NCI-H128 (cell line): Measurements from ENCODE around the gene SMG6.
"Not testable (repeated sequence)": the region's sequence is repeated elsewhere in the genome, so short reads cannot be mapped to it uniquely, and the experiment has no call there.

Source experiments
- DNase-seq: peaks from one replicate; lab custom pipeline; 2025; ENCODE audit not compliant: unreplicated experiment; lab: John Stamatoyannopoulos, UW

Gene SMG6

DNA sequence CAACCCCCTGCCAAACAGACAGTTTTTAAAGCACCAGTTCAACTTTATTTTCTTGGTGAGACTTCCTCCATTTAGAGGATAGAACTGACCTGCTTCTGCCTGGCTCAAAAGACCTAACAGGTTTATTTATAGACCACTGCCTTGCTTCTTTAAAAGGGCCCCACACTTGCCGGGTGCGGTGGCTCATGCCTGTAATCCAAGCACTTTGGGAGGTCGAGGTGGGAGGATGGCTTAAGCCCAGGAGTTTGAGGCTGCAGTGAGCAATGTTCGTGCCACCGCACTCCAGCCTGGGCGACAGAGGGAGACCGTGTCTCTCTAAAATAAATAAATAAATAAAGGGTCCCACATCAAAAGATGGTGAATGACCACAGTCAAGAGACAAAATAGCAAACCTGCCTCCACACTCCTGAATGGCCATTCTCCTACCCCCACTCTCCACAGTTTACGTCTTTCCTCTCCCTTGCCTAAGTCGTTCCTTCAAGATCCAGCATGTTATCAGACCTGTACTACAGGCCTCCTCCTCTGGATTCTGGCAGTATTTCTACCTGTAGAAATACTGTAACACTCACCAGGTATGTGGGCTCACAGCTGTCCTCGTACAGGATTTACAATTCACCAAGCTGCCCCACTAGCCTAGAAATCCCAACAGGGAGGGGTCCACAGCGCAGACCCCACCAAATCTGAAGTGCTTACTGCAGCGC is 95.6 kb downstream of the SMG6 start:
- DNase-seq: no peak

DNA sequence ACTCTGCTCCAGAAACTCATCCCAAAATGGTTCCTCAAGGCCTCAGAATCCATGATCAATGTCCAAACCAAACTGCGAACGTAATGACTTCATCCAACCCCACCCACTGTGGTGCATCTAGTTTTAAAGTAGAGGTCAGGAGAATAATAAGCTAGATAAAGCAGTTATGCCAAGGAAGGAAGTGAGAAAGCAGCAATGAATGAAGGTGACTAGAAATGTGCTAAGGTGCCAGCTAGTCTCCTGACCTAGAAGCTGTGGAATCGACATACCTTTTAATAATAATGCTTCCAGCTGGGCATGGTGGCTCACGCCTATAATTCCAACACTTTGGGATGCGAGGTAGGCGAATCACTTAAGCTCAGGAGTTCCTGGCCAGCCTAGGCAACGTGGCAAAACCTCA is 99.2 kb downstream of the SMG6 start:
- no peak for DNase-seq

DNA sequence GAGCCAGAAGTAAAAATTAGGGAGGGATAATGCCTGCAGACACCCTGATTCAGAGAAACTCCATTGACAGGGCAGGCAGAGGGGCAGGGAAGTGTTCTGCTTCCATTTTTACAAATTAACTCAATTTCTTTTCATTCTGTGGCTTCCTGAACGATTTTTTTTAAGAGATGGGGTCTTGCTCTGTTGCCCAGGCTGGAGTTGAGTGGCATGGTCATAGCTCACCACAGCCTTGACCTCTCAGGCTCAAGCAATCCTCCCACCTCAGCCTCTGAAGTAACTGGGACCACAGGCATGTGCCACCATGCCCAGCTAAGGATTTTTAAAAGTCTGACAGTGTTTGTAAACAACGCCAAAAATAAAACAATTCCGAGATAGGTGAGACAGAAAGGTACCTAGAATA is 99.8 kb downstream of the SMG6 start:
- DNase-seq: no peak

DNA sequence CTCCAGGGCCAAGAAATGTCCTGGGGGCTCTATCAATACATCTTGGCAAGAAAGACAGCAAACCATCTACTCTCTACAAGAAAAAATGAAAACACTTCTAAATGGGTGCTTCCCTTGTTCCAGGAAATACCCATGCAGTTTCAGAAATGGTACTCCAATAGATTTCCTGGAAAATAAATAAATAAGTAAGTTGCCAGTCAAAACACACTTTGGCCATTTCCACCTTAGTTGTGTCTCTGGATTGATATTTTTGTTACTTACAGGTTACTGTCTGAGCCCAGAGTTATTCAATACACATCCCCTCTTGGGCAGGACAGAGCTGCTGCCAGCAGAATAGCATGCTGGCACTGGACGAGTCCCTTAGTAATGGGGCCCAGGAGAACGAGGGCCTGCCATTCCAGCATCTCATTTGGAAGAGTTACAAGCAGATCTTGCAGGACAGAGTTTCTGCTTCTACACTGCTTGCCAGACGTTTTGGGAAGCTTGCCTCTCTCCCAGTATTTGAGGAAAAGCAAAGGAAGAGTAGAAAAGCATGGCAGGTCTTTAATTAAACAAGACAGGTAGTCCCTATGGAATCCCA is 100.5 kb downstream of the SMG6 start:
- no peak for DNase-seq

DNA sequence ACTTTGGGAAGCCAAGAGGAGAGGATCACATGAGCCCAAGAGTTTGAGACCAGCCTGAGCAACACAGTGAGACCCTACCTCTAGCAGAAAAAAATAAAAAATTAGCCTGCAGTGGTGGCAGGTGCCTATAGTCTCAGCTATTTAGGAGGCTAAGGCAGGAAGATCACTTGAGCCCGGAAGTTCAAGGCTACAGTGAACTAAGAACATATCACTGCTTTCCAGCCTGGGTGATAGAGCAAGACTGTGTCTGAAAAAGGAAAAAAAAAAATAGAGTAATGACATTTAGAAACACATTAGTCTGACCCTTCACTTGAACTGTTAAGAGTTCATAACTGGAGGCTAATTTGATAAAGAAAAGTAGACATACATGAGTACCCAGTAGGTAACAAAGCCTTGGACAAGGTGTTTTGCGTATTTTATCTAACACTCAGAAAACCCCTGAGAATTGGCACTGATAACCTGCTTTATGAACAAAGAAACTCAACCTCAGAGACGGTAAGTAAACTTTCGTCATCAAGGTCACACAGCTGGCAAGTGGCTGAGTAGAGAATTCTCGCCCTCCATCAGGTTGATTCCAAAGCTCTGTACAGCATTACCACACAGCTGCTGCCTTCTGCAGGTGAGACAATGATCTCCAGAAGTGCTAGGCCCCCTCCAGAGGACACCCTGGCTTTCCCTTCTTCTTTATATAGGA is 101.1 kb downstream of the SMG6 start:
- no peak for DNase-seq

DNA sequence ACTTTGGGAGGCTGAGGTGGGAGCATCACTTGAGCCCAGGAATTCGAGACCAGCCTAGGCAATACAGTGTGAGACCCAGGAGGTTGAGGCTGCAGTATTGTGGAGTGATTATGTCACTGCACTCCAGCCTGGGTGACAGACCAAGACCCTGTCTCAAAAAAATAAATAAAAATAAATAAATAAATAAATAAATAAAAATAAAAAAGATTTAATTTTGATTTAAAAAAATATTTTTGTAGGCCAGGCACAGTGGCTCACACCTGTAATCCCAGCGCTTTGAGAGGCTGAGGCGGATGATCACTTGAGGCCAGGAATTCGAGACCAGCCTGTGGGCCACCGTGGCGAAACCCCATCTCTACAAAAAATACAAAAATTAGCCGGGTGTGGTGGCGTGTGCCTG is 104.2 kb downstream of the SMG6 start:
- not testable (repeated sequence) for DNase-seq

DNA sequence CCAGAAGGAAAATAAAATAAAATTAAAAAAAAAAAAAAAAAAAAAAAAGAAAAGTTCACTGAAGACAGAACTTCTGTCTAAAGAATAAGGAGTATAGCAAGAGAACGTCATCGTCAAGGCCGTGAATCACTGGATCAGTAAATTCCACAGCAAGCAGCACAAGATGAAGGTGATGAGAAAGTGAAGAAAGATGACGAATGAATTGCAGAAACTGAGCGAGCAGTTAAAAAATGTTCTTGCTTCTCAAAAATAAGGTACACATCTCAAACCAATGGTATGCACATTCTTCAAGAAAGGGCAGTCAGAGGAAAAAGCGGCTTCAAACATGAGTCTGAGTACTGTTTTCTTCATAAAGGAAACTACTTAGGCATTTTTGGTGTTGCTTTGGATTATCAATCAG is 104.7 kb downstream of the SMG6 start:
- no peak for DNase-seq

DNA sequence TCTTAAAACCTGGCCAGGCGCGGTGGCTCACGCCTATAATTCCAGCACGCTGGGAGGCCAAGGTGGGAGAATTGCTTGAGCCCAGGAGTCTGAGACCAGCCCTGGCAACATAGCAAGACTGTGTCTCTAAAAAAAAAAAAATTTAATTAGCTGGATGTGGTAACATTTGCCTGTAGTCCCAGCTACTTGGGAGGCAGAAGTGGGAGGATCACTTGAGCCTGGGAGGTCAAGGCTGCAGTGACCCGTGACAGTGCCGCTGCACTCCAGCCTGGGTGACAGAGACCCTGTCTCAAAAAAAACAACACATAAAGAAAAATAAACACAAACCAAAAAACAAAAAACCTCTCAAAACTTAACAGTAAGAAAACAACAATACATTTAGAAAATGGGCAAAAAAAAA is 106.3 kb downstream of the SMG6 start:
- DNase-seq: no peak

DNA sequence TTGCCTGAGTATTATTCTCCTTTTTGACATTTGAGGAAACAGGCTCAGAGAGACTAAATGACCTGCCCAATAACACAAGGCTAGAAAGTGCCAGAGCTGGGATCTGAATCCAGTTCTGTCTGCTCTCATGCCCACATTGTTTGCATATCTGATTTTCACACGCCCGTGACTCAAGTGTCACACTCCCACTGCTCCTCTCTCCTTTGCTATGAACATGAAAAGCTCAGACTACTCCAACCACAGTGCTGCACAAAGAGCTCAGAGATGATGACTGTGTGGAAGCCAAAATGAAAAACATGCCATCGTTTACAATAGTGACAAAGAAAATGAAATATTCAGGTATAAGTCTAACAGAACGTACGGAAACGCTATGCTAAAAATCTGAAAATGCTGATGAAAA is 107.9 kb downstream of the SMG6 start:
- DNase-seq: no peak

DNA sequence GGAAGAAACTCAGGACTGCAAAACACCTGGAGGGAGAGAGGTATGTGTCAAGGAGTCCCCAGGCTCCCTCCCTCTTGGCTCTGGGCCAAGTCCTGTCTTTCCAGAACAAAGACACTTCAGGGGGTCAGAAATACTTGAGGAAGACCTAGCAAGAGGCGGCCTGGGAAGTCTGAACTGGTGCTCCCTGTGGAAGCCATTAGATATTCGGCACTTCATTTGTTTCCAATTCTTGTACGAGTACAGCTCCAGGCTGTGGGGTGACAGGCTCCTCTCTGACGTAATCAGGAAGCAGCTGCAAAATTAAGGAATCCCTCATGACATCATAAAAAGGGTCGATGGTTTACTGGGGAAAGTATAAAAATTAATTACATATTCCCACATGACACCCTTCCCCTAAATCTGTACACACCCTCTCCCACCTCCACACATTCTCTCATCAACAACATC is 108.7 kb downstream of the SMG6 start:
- no peak for DNase-seq

DNA sequence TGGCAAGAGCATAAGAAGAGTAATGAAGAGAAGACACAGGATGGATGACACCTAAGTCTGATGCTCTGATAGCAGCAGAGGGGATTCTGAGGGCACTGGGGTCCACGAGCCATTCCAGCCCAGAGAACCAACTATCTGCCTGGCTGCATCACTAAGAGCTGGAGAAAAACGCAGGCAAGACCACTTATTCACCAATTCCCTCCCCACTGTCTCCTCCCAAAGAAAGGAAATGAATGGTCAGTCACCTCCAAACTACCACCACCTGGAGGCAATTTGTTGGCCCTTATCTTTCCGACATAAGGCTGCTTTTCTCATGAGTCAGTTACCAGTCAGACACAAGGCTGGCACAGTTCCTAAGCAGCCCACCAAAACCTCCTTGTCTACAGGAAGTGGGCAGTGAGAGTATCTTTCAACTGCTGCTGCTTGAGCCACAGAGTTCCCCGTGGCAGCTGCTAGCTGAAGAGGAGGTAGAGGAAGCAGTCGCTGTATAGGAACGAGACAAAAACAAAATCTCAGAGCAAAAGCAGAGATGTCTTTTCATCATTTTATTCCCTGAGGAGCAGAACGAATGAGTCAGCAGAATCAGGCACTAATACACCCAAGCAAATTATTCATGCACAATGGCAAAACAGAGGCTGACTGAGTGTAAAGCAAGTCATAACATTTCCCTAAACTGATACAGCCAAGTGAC is 111.1 kb downstream of the SMG6 start:
- DNase-seq: no peak

DNA sequence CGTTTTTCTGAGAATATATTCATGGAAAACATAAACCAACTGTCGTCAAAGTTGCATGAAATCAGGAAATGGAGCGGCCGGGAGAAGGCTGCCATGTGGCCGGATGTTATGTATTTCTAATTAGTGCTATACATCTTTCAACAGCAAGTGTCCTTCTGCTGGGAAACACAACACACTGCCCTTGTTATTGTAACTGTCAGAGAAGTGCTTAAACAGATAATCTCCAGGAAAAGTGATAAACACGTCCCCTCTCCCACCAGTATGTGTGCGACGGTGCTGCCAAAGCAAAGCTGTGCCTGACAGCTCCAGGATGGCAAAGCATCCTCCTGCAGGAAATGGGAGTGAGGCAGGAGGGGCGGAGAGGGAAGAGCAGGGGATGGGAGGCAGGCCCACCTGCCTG is 111.8 kb downstream of the SMG6 start:
- DNase-seq: no peak

DNA sequence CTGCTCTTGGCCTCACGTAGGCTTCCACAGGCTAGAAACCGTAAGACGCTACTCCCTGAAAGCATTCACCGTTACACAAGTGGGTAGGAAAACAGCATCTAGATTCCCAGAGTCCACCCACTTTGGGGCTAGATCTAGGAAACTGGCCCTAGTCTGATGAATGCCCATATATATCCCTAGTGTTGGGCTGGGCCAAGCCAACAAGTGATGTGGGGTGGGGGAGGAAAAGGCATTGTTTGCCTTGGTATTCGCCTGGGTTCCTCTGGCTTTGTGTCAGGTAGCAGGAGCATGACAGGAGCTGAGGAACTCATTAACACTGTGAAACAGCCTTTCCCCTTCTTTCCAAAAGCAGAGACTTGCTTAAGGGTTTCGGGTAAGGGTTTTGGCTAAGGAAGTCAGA is 112.4 kb downstream of the SMG6 start:
- DNase-seq: no peak

DNA sequence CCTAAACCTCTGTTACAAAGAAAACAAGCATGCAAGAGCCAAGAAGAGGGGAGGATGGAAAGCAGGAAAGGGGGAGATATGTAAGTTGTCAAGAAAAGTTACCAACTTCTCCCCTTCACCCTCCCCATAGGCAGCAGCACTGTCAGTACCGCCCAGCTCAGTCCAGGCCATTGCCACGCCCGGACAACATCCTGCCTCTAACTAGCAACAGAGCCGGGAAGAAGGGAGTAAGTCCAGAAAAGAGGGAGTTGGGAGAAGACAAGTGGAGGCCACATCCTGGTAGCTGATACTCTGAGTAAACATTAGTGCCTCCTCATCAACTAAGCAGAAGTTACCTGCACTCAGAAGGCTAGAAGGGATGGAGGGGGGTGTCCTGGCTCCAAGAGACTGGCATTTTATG is 113.6 kb downstream of the SMG6 start:
- DNase-seq: no peak

DNA sequence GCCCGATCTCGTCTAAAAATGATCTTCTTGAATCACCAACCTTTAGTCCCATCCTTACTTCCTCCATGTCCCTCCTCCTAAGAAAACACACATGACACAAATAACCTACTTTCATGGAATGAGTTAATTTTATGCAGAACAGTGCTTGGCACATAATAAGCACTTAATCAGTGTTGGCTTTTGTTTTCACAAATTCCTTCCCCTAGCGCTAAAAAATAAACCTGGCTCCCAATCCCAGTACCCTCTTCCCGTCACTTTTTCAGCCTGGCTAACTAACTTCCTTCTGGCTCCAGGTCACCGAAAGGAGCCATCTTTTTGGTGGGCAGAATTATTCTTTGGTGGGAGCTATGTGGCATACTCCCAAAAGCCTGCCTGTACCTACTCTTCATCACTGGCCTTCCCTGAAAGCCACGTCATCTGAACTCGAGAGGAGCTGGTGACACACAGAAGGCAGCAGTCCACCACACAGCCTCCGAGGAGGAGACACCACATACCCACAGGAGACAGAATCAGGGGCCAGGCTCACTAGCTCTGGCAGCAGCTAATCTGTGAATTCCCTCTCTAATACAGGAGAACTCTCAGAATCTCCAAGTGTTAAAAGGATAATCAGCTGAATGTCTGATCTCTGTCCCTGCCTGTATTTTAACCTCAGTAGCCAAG is 114.5 kb downstream of the SMG6 start:
- DNase-seq: no peak

DNA sequence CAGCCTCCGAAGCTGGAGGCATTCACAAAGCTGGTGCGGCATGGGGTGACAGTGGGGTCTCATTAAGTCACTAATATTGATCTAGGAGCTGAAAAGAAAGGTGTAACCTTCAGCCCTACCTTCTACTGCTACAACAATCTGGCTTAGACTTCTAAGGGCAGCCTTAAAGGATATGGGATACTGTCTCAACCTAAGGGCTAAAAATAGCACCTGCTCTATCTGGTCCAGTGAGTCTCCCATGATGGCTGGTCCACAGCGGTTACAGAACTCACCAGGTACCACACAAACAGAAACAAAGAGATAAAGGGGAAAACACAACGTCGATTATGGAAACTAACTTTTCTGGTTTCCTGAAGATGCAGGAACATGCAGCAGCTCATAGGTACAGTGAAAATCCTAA is 115.8 kb downstream of the SMG6 start:
- DNase-seq: no peak

DNA sequence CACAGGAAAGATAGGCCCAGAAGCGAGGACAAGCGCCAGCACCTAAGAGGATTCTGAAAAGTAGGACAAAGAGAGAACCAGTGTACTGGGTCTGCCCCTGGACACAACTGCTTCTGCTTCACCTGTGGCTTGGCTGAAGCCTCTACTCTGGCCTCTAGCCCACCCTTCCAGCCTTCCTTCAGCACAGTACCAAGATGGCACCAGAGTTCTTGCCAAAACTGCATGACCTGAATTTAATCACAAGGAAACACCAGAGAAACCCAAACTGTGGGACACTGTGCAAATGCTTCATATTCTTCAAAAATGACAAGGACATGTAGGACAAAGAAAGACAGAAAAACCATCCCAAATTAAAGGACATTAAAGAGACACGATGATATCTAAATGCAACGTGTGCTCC is 116.6 kb downstream of the SMG6 start:
- DNase-seq: no peak

DNA sequence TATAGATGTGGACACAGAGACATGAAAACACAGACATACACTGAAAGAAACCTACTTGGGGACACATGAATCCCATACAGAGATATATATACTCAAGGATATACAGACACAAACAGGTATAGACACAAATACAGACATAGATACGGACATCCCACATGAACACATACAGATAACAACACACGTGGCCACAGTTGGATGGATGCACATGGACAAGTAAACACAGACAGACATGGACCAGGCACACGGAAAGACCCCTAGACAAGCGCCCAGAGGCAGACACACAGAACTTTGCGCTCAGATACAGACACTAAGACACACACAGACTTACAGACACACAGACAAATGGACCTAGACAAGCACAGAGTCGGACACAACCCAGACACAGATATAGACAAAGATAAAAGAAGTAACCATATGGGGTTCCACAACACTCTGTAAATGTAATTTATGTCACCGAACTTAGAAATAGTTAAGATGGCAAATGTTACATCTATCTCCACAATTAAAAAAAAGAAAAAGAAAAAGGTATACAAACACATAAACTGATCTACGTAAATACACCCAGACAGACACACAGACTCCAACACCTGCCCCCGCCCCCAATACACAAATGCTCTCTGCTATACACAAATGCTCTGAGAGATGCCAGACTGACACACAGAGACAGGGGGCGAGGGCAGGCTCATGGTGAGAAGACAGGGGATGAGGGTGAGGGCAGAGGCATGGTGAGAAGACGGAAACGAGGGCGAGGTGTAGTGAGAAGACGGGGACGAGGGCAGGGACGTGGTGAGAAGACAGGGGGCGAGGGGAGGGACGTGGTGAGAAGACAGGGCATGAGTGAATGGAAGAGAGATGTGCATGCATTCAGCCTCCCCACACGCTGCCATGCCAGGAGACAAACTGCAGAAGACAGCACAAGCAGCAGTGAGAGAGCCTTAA is 118.3 kb downstream of the SMG6 start:
- no peak for DNase-seq

DNA sequence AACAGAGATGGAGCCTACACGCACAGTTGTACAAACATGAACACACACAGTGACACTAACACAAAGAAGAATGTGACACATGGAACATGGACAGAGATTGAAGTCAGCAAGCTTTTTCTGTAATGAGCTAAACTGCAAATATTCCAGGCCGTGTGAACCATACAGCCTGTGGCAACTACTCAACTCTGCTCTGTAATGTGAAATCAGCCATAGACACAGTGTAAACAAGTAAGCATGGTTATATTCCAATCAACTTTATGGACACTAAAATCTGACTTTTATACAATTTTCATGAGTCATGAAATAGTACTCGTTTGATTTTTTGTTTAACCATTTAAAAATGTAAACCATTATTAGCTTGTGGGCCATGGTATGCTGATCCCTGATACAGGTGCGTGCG is 120.2 kb downstream of the SMG6 start:
- no peak for DNase-seq

DNA sequence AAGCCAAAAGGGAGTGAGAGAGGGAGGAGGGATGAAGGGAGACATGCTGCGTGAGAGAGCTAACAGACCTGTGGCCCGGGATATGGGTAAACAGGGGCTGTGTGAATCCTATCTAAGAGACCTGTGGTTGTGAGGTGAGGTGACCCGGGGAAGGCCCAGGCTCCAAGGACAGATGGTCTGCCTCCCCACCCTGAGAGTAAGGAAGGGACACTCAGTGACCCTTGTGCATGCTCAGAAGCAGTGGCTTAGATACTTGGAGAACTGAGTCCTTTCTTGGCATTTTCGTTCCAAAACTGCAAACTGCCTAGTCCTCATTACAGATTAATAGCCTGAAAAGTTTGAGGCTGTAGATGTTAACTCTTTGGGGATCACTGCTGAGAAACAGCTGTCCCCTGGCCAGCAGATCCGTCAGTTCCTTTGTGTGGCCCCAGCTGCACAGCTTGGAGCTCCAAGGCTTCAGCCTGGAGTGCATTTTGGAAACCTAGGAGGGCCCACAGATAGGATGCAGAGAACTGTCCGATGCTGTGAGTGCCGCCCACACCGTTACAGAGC is 121.6 kb downstream of the SMG6 start:
- no peak for DNase-seq
